ENCODE results near the gene ALCAM.

ALCAM gene

GRCh38 chr3:105324951-105325350, 41.8 kb upstream of the ALCAM start:
- TF ChIP-seq POLR2AphosphoS5 (IDR thresholded peaks at IDR 0.05; ENCODE audit: low read depth, low read length) (no peak), SIN3A (IDR thresholded peaks at IDR 0.05; ENCODE audit: borderline replicate concordance, insufficient read depth, low read length) (no peak), FOXP2 (optimal IDR thresholded peaks at IDR 0.05; ENCODE audit: borderline replicate concordance, extremely low read depth, extremely low read length, insufficient read depth) (no peak), TAF1 (IDR thresholded peaks at IDR 0.05; ENCODE audit: borderline replicate concordance, insufficient read depth, low read length) (no peak)
- TF ChIP-seq, protein P1, sequence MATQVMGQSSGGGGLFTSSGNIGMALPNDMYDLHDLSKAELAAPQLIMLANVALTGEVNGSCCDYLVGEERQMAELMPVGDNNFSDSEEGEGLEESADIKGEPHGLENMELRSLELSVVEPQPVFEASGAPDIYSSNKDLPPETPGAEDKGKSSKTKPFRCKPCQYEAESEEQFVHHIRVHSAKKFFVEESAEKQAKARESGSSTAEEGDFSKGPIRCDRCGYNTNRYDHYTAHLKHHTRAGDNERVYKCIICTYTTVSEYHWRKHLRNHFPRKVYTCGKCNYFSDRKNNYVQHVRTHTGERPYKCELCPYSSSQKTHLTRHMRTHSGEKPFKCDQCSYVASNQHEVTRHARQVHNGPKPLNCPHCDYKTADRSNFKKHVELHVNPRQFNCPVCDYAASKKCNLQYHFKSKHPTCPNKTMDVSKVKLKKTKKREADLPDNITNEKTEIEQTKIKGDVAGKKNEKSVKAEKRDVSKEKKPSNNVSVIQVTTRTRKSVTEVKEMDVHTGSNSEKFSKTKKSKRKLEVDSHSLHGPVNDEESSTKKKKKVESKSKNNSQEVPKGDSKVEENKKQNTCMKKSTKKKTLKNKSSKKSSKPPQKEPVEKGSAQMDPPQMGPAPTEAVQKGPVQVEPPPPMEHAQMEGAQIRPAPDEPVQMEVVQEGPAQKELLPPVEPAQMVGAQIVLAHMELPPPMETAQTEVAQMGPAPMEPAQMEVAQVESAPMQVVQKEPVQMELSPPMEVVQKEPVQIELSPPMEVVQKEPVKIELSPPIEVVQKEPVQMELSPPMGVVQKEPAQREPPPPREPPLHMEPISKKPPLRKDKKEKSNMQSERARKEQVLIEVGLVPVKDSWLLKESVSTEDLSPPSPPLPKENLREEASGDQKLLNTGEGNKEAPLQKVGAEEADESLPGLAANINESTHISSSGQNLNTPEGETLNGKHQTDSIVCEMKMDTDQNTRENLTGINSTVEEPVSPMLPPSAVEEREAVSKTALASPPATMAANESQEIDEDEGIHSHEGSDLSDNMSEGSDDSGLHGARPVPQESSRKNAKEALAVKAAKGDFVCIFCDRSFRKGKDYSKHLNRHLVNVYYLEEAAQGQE (IDR thresholded peaks at IDR 0.05; ENCODE audit: insufficient read depth in 1 of 2, low read depth in 2 of 2, low read length in 2 of 2), result no peak

DNA sequence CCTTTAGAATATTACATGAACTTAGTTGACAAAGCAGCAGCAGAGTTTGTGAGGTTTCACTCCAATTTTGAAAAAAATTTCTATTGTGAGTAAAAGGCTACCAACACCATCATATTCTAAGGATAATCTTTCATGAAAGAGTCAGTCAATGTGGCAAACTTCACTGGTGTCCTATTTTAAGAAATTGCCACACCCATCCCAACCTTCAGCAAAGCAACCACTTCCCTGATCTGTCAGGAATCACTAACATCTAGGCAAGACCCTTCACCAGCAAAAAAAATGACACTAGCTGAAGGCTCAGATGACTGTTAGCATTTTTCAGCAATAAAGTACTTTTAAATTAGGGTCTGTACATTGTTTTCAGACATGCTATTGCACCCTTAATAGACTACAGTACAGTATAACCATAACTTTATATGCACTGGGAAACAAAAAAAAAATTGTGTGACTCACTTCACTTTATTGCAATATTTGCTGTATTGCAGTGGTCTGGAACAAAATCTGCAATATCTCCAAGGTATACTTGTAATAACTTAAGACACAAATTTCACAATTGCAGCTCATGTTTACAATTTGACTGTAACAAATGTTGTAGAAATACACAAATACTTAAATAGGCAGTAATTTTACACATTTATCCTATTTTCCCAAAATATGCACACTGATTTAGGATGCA, 38.9 kb upstream of the ALCAM start:
- TF ChIP-seq, protein P1 (IDR thresholded peaks at IDR 0.05; ENCODE audit: insufficient read depth in 1 of 2, low read depth in 2 of 2, low read length in 2 of 2), result no peak
- TF ChIP-seq FOXP2 (optimal IDR thresholded peaks at IDR 0.05; ENCODE audit: borderline replicate concordance, extremely low read depth, extremely low read length, insufficient read depth) (no peak), TAF1 (IDR thresholded peaks at IDR 0.05; ENCODE audit: borderline replicate concordance, insufficient read depth, low read length) (no peak), POLR2AphosphoS5 (IDR thresholded peaks at IDR 0.05; ENCODE audit: low read depth, low read length) (no peak), SIN3A (IDR thresholded peaks at IDR 0.05; ENCODE audit: borderline replicate concordance, insufficient read depth, low read length) (no peak)

- TF ChIP-seq TAF1 (IDR thresholded peaks at IDR 0.05; ENCODE audit: borderline replicate concordance, insufficient read depth, low read length), result no peak
- TF ChIP-seq, protein P1 (IDR thresholded peaks at IDR 0.05; ENCODE audit: insufficient read depth in 1 of 2, low read depth in 2 of 2, low read length in 2 of 2), result no peak
- TF ChIP-seq SIN3A (IDR thresholded peaks at IDR 0.05; ENCODE audit: borderline replicate concordance, insufficient read depth, low read length), result no peak
- TF ChIP-seq FOXP2 (optimal IDR thresholded peaks at IDR 0.05; ENCODE audit: borderline replicate concordance, extremely low read depth, extremely low read length, insufficient read depth), result no peak
- TF ChIP-seq POLR2AphosphoS5 (IDR thresholded peaks at IDR 0.05; ENCODE audit: low read depth, low read length), result no peak
These were observed 38.4 kb upstream of the ALCAM start for GRCh38 chr3:105328338-105328730.

- TF ChIP-seq FOXP2 (optimal IDR thresholded peaks at IDR 0.05; ENCODE audit: borderline replicate concordance, extremely low read depth, extremely low read length, insufficient read depth) (no peak), POLR2AphosphoS5 (IDR thresholded peaks at IDR 0.05; ENCODE audit: low read depth, low read length) (no peak), SIN3A (IDR thresholded peaks at IDR 0.05; ENCODE audit: borderline replicate concordance, insufficient read depth, low read length) (no peak), TAF1 (IDR thresholded peaks at IDR 0.05; ENCODE audit: borderline replicate concordance, insufficient read depth, low read length) (no peak)
- TF ChIP-seq, protein P1 (IDR thresholded peaks at IDR 0.05; ENCODE audit: insufficient read depth in 1 of 2, low read depth in 2 of 2, low read length in 2 of 2), result no peak
These were observed 33.7 kb upstream of the ALCAM start for GRCh38 chr3:105332961-105333360.
